IMR-90 (cell line): Measurements from ENCODE around the gene GTPBP8. TPM values are rescaled to one million over a fixed set of nuclear protein-coding genes. Genes with fewer than 3 reads are reported as not detected.

Experiments
- ATAC-seq: fragments of 200-7000 bp; cut with Tn5 transposase; 2 replicates; pipeline ENCODE4 v1.9.1; 2020; ENCODE audit warnings: low read depth, mild to moderate bottlenecking, moderate library complexity
- BruUV-seq: library from RNA; stranded (reverse); fragments of 400-500 nt; replicated peaks from 2 replicates; lab custom pipeline; 2021; lab: Mats Ljungman, UMichigan
- CTCF ChIA-PET: fragments of 300-600 bp; formaldehyde crosslinking; extraction: SDS; loops from one replicate; lab custom pipeline; 2021; ENCODE audit warnings: antibody characterized with exemption; lab: Yijun Ruan, JAX
- POLR2A ChIA-PET: fragments of 300-600 bp; sonication (Branson Sonifier 250); formaldehyde crosslinking; loops from one replicate; lab custom pipeline; 2022; ENCODE audit warnings: antibody characterized with exemption; ENCODE audit not compliant: unreplicated experiment; lab: Charles Lee
- DNase-seq: peaks from one replicate; pipeline ENCODE4 v3.0.0; 2013
- H2AFZ ChIP-seq: replicated peaks from 2 replicates; pipeline ENCODE3; 2013; ENCODE audit warnings: low read length, mild to moderate bottlenecking; ENCODE audit not compliant: poor library complexity
- H2AK5ac ChIP-seq: 2 replicates; pipeline ENCODE4 v1.6.1; 2013; ENCODE audit warnings: low read depth, low read length, inconsistent platforms
- H2AK9ac ChIP-seq: replicated peaks from 2 replicates; pipeline ENCODE3; 2013; ENCODE audit warnings: mild to moderate bottlenecking, low read depth, low read length, moderate library complexity; ENCODE audit not compliant: poor library complexity
- H2BK120ac ChIP-seq: 2 replicates; pipeline ENCODE4 v1.6.1; 2013; ENCODE audit warnings: low read depth, low read length, inconsistent platforms
- H2BK15ac ChIP-seq: 3 replicates; pipeline ENCODE4 v1.6.1; 2013; ENCODE audit warnings: low read depth, low read length, inconsistent platforms
- H2BK20ac ChIP-seq: 2 replicates; pipeline ENCODE4 v1.6.1; 2013; ENCODE audit warnings: low read depth, mild to moderate bottlenecking, inconsistent platforms, low read length, moderate library complexity
- H2BK5ac ChIP-seq: 2 replicates; pipeline ENCODE4 v1.6.1; 2013; ENCODE audit warnings: mild to moderate bottlenecking, low read depth, low read length, inconsistent platforms; ENCODE audit not compliant: poor library complexity, severe bottlenecking
- H3K14ac ChIP-seq: replicated peaks from 2 replicates; pipeline ENCODE4 v1.6.1; 2013; ENCODE audit warnings: low read depth, low read length, inconsistent platforms
- H3K18ac ChIP-seq: 2 replicates; pipeline ENCODE4 v1.6.1; 2013; ENCODE audit warnings: low read depth, low read length, control low read depth
- H3K23ac ChIP-seq: 2 replicates; pipeline ENCODE4 v1.6.1; 2013; ENCODE audit warnings: low read depth, low read length, inconsistent platforms
- H3K27ac ChIP-seq: 2 replicates; pipeline ENCODE4 v1.5.1; 2013; ENCODE audit warnings: mild to moderate bottlenecking, control low read depth, low read length; ENCODE audit not compliant: insufficient read depth
- H3K27me3 ChIP-seq: 2 replicates; pipeline ENCODE4 v1.6.1; 2013; ENCODE audit warnings: low read length; ENCODE audit not compliant: control insufficient read depth, insufficient read depth
- H3K36me3 ChIP-seq: 2 replicates; pipeline ENCODE4 v1.6.1; 2013; ENCODE audit warnings: low read length, mixed read lengths; ENCODE audit not compliant: control insufficient read depth, insufficient read depth
- H3K4ac ChIP-seq: 2 replicates; pipeline ENCODE4 v1.6.1; 2013; ENCODE audit warnings: low read depth, low read length, inconsistent platforms
- H3K4me1 ChIP-seq: 2 replicates; pipeline ENCODE4 v1.6.1; 2013; ENCODE audit warnings: low read length, mixed read lengths; ENCODE audit not compliant: control insufficient read depth, insufficient read depth
- H3K4me2 ChIP-seq: 2 replicates; pipeline ENCODE4 v1.6.1; 2013; ENCODE audit warnings: low read depth, mild to moderate bottlenecking, control low read depth, low read length, moderate library complexity
- H3K4me3 ChIP-seq: 2 replicates; pipeline ENCODE4 v1.5.1; 2013; ENCODE audit warnings: low read depth, mild to moderate bottlenecking, control low read depth, low read length, moderate library complexity; ENCODE audit not compliant: insufficient read depth
- H3K56ac ChIP-seq: 2 replicates; pipeline ENCODE4 v1.6.1; 2013; ENCODE audit warnings: low read length, inconsistent platforms; ENCODE audit not compliant: insufficient read depth; ENCODE audit errors: extremely low read depth
- H3K79me1 ChIP-seq, 2 experiments: 2 replicates each; pipeline ENCODE4 v1.6.1; 2013; ENCODE audit warnings: low read length in 2 of 2, inconsistent platforms in 1 of 2, low read depth in 1 of 2
- H3K9ac ChIP-seq: 2 replicates; pipeline ENCODE4 v1.6.1; 2013; ENCODE audit warnings: low read depth, low read length, control low read depth
- H3K9me1 ChIP-seq: 2 replicates; pipeline ENCODE4 v1.6.1; 2013; ENCODE audit warnings: low read length, inconsistent platforms; ENCODE audit not compliant: insufficient read depth
- H3K9me3 ChIP-seq: 2 replicates; pipeline ENCODE4 v1.6.1; 2013; ENCODE audit warnings: low read length; ENCODE audit not compliant: control insufficient read depth, insufficient read depth
- H4K20me1 ChIP-seq: 2 replicates; pipeline ENCODE4 v1.6.1; 2013; ENCODE audit warnings: low read length, inconsistent platforms; ENCODE audit not compliant: insufficient read depth
- H4K5ac ChIP-seq: 2 replicates; pipeline ENCODE4 v1.6.1; 2013; ENCODE audit warnings: mild to moderate bottlenecking, low read depth, low read length, control low read depth
- H4K8ac ChIP-seq, 2 experiments: 2 replicates each; pipeline ENCODE4 v1.6.1; 2013; ENCODE audit warnings: low read depth in 2 of 2, low read length in 2 of 2, control low read depth in 1 of 2, inconsistent platforms in 1 of 2
- H4K91ac ChIP-seq: 2 replicates; pipeline ENCODE4 v1.6.1; 2013; ENCODE audit warnings: low read depth, low read length, inconsistent platforms; ENCODE audit not compliant: insufficient read depth
- BHLHE40 ChIP-seq: fragments of 150-350 bp; IDR thresholded peaks from 2 replicates; pipeline ENCODE4 v1.6.1; 2016; ENCODE audit warnings: mild to moderate bottlenecking, low read depth, low read length
- CEBPB ChIP-seq: IDR thresholded peaks from 2 replicates; pipeline ENCODE4 v1.6.1; 2012; ENCODE audit warnings: low read depth, low read length, improper control_type of control experiment
- CHD1 ChIP-seq: IDR thresholded peaks from 2 replicates; pipeline ENCODE4 v1.6.1; 2012; ENCODE audit warnings: low read depth, low read length, improper control_type of control experiment
- CTCF ChIP-seq: conservative IDR thresholded peaks from 2 replicates; pipeline ENCODE4 v1.5.1; 2012; ENCODE audit warnings: mild to moderate bottlenecking, low read depth, low read length, improper control_type of control experiment
- MAFK ChIP-seq: IDR thresholded peaks from 2 replicates; pipeline ENCODE4 v1.6.1; 2012; ENCODE audit warnings: low read depth, low read length, improper control_type of control experiment
- MAZ ChIP-seq: IDR thresholded peaks from 2 replicates; pipeline ENCODE4 v1.6.1; 2012; ENCODE audit warnings: low read depth, mild to moderate bottlenecking, low read length, improper control_type of control experiment, moderate library complexity, borderline replicate concordance
- MXI1 ChIP-seq: IDR thresholded peaks from 2 replicates; pipeline ENCODE4 v1.6.1; 2012; ENCODE audit warnings: low read depth, mild to moderate bottlenecking, low read length, moderate library complexity, borderline replicate concordance
- NFE2L2 ChIP-seq: fragments of 150-350 bp; IDR thresholded peaks from 2 replicates; pipeline ENCODE4 v1.6.1; 2016; ENCODE audit warnings: low read depth, mild to moderate bottlenecking, low read length
- POLR2A ChIP-seq: IDR thresholded peaks from 2 replicates; pipeline ENCODE4 v1.6.1; 2012; ENCODE audit warnings: mild to moderate bottlenecking, low read depth, low read length
- RAD21 ChIP-seq: IDR thresholded peaks from 2 replicates; pipeline ENCODE4 v1.6.1; 2012; ENCODE audit warnings: low read length, improper control_type of control experiment
- RCOR1 ChIP-seq: IDR thresholded peaks from 2 replicates; pipeline ENCODE4 v1.6.1; 2012; ENCODE audit warnings: mild to moderate bottlenecking, low read length, improper control_type of control experiment; ENCODE audit not compliant: insufficient replicate concordance
- RFX5 ChIP-seq: IDR thresholded peaks from 2 replicates; pipeline ENCODE4 v1.8.0; 2012; ENCODE audit warnings: low read depth, mild to moderate bottlenecking, low read length, moderate library complexity
- SMC3 ChIP-seq: fragments of 150-350 bp; IDR thresholded peaks from 2 replicates; pipeline ENCODE4 v1.6.1; 2016; ENCODE audit warnings: low read depth, mild to moderate bottlenecking, antibody characterized with exemption, low read length, moderate library complexity
- USF2 ChIP-seq: fragments of 150-350 bp; IDR thresholded peaks from 2 replicates; pipeline ENCODE4 v1.6.1; 2017; ENCODE audit warnings: mild to moderate bottlenecking, antibody characterized with exemption, low read length, low read depth
- WGBS, 2 experiments: methylation state at CpG; one replicate each; pipeline versions ENCODE4 v1.1.5 to v1.1.7; 2013; ENCODE audit warnings: missing lambda C conversion rate in 2 of 2; ENCODE audit not compliant: insufficient read length in 1 of 2; ENCODE audit errors: extremely low coverage in 2 of 2; 5-methylcytosine and 5-hydroxymethylcytosine counted together
- dilution Hi-C: fragments of 300-500 bp; cut with HindIII; formaldehyde crosslinking; loops from one replicate; pipeline ENCODE4 v1.14.3; 2018; ENCODE audit warnings: low sequenced_read_pairs; ENCODE audit not compliant: unreplicated experiment
- in situ Hi-C: fragments of 300-500 bp; cut with MboI; formaldehyde crosslinking; loops from 3 replicates; pipeline ENCODE4 v1.14.3; 2019; ENCODE audit warnings: low sequenced_read_pairs, inconsistent platforms, mixed read lengths
- intact Hi-C: fragments of 100-400 bp; cut with micrococcal nuclease; formaldehyde crosslinking; loops from 2 replicates; pipeline ENCODE4 v1.10.0; 2022
- polyA plus RNA-seq, 3 experiments: library from polyadenylated mRNA; depleted of rRNA; stranded (reverse); fragments of >200 nt; gene quantifications; 2 replicates each; pipeline ENCODE4 v1.2.3, GENCODE V29; 2012; ENCODE audit warnings: low replicate concordance in 1 of 3
- total RNA-seq: library from RNA; depleted of rRNA; stranded (reverse); fragments of >200 nt; gene quantifications from 2 replicates; pipeline ENCODE4 v1.2.3, GENCODE V29; 2012

GTPBP8 gene
- total and polyA plus RNA-seq, 2 of the 4 experiments (the other 2 are of a cell fraction), result 15.4 to 23.9 TPM

- no peak overlapping the region for H3K9ac ChIP-seq
- H2BK20ac ChIP-seq, result no peak overlapping the region
- no peaks in the 10 kb centered on the region for H3K79me1 ChIP-seq
- TF ChIP-seq MAFK (no peak), RAD21 (no peak), BHLHE40 (no peak), NFE2L2 (no peak), USF2 (no peak), MXI1 (no peak), MAZ (no peak), CEBPB (no peak), RCOR1 (no peak), SMC3 (no peak), CTCF (no peak), POLR2A (no peak), CHD1 (no peak), RFX5 (no peak)
- H3K4ac ChIP-seq, result no peak overlapping the region
- no peaks in the 10 kb centered on the region for H3K4me1 ChIP-seq
- no peak overlapping the region for H3K23ac ChIP-seq
- H3K18ac ChIP-seq, result no peak overlapping the region
- no TSS peak for BruUV-seq
- H2AK5ac ChIP-seq, result no peak overlapping the region
- intact Hi-C loops, result no loop called here
- no peak overlapping the region for H3K27ac ChIP-seq
- H3K36me3 ChIP-seq, result no peaks in the 10 kb centered on the region
- ChIA-PET CTCF (no interaction called here), POLR2A (no interaction called here)
- H3K14ac ChIP-seq, result no peak overlapping the region
- no peak overlapping the region for H3K4me2 ChIP-seq
- in situ Hi-C loops, result no loop called here
- no peak overlapping the region for H2AFZ ChIP-seq
- H3K4me3 ChIP-seq, result no peak overlapping the region
- DNase-seq, result no peak
- no peaks in the 10 kb centered on the region for H4K20me1 ChIP-seq
- no peak overlapping the region for H4K5ac ChIP-seq
- peaks cover 22% of the 10 kb centered on the region for H3K27me3 ChIP-seq
- H4K8ac ChIP-seq, result no peak overlapping the region
- no peak overlapping the region for H2BK120ac ChIP-seq
- H2BK15ac ChIP-seq, result no peak overlapping the region
- no peak overlapping the region for H2BK5ac ChIP-seq
- no peak for ATAC-seq
- H3K56ac ChIP-seq, result no peak overlapping the region
- H3K9me3 ChIP-seq, result no peaks in the 10 kb centered on the region
- no CpG with 5 or more reads among the region's 5 CpGs for WGBS, 2 experiments
- no peak overlapping the region for H2AK9ac ChIP-seq
- no peaks in the 10 kb centered on the region for H3K9me1 ChIP-seq
- dilution Hi-C loops, result no loop called here
- no peak overlapping the region for H4K91ac ChIP-seq
Measured at GRCh38 chr3:113039546-113039945, 48.8 kb downstream of the GTPBP8 start.
